Skeletal muscle satellite cell (primary cell): Measurements from ENCODE around the gene ALDH9A1. TPM values are rescaled to one million over a fixed set of nuclear protein-coding genes. Genes with fewer than 3 reads are reported as not detected.
"Not testable (repeated sequence)": the region's sequence is repeated elsewhere in the genome, so short reads cannot be mapped to it uniquely, and the experiment has no call there.

ENCODE experiments used
- H3K27me3 ChIP-seq: 2 replicates; pipeline ENCODE4 v1.7.0; 2013; ENCODE audit warnings: low read length; ENCODE audit not compliant: control insufficient read depth, insufficient read depth
- H3K36me3 ChIP-seq: 2 replicates; pipeline ENCODE4 v1.7.0; 2013; ENCODE audit warnings: mild to moderate bottlenecking, control low read depth, low read length; ENCODE audit not compliant: insufficient read depth
- H3K4me1 ChIP-seq: 2 replicates; pipeline ENCODE4 v1.7.0; 2013; ENCODE audit warnings: low read length; ENCODE audit not compliant: control insufficient read depth, insufficient read depth
- H3K4me2 ChIP-seq: 2 replicates; pipeline ENCODE4 v1.7.0; 2013; ENCODE audit warnings: mild to moderate bottlenecking, low read length
- H3K4me3 ChIP-seq: 2 replicates; pipeline ENCODE4 v1.7.0; 2013; ENCODE audit warnings: low read length
- H3K9ac ChIP-seq: 2 replicates; pipeline ENCODE4 v1.7.0; 2013; ENCODE audit warnings: mild to moderate bottlenecking, low read depth, low read length, moderate library complexity
- H3K9me3 ChIP-seq: replicated peaks from 2 replicates; pipeline ENCODE4 v1.7.0; 2013; ENCODE audit warnings: mild to moderate bottlenecking, control low read depth, low read length
- total RNA-seq: library from RNA; depleted of rRNA; stranded (reverse); fragments of >200 nt; gene quantifications from 2 replicates; pipeline ENCODE4 v1.2.3, GENCODE V29; 2012; rRNA removed

The ALDH9A1 gene
- total RNA-seq: 65.9 and 69.9 TPM in 2 replicates

DNA sequence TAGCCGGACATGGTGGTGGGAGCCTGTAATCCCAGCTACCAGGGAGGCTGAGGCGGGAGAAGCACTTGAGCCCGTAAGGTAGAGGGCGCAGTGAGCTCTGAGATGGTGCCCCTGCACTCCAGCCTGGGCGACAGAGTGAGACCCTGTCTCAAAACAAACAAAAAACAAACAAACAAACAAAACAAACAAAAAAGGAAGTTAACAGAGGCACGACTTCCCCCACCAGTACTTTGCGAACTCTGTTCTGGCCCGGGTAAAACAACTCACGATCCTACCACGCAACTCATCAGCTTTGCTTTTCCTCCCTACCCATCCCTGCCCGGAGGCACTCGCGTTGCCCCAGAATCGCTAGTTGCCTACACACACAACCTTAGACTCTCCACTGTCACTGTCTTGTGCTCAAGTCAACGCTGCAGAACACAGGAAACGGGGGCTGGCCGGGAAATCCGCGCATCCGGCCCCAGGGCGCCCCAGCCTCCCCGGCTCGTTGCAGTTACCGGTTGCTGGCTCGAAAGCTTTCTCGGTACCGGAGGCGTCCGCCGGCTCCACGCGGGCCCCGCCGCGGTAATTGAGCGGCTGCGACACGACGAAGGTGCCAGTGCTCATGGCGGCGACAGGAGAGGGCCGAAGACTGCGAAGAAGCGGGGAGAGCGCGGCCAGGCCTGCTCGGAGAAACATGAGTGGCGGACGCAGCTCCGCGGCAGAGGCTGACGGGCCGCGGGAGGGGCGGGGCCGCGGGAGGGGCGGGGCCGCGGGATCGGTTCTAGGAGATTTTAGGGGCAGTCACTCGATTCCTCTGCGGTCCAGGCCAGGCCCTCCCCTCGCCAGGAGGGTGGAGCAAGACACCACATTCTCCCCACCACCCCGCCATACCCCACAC is at the start of gene ALDH9A1:
Gene ALDH9A1, minus strand, starts transcription at position 682 of the 880 bp plus-strand sequence. Its CDS starts 4 bp downstream, at position 678.
- Histone ChIP-seq H3K9ac (peak within 1 kb of the TSS; percentile 93), H3K4me1 (peaks cover 18% of the 10 kb centered on the region), H3K27me3 (no peaks in the 10 kb centered on the region), H3K4me2 (peak within 1 kb of the TSS; percentile 78), H3K36me3 (peaks cover 3% of the 10 kb centered on the region), H3K9me3 (no peaks in the 10 kb centered on the region), H3K4me3 (peak within 1 kb of the TSS; percentile 93)

GRCh38 chr1:165747632-165748447 is 49.5 kb upstream of the ALDH9A1 start:
- H3K4me2 ChIP-seq: no peak overlapping the region
- H3K36me3 ChIP-seq: peaks cover 31% of the 10 kb centered on the region
- H3K27me3 ChIP-seq: no peaks in the 10 kb centered on the region
- H3K4me3 ChIP-seq: no peak overlapping the region
- no peaks in the 10 kb centered on the region for H3K9me3 ChIP-seq
- no peaks in the 10 kb centered on the region for H3K4me1 ChIP-seq
- no peak overlapping the region for H3K9ac ChIP-seq

- H3K4me2 ChIP-seq, H3K27me3 ChIP-seq, H3K4me3 ChIP-seq, H3K9ac ChIP-seq, H3K4me1 ChIP-seq, H3K9me3 ChIP-seq: not testable (repeated sequence)
- H3K36me3 ChIP-seq: peaks cover 49% of the 10 kb centered on the region
Observed at GRCh38 chr1:165744913-165745312, 46.6 kb upstream of the ALDH9A1 start.

DNA sequence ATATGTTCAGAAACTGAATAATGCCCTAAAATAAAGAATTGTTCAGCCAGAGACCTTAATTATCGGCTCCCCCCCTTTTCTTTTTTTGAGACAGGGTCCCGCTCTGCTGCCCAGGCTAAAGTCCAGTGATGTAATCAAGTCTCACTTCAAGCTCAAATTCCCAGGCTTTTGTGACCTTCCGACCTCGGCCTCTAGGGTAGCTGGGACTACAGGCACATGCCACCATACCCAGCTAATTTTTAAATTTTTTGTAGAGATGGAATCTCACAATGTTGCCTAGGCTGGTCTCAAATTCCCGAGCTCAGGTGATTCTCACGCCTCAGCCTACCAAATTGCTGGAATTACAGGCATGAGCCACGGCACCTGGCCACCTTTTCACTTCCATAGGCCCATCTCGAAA is 43.8 kb upstream of the ALDH9A1 start:
- H3K4me2 ChIP-seq: no peak overlapping the region
- peaks cover 5% of the 10 kb centered on the region for H3K4me1 ChIP-seq
- H3K27me3 ChIP-seq: no peaks in the 10 kb centered on the region
- H3K9ac ChIP-seq: no peak overlapping the region
- H3K36me3 ChIP-seq: peaks cover 42% of the 10 kb centered on the region
- no peaks in the 10 kb centered on the region for H3K9me3 ChIP-seq
- no peak overlapping the region for H3K4me3 ChIP-seq

GRCh38 chr1:165738794-165739193 is 40.4 kb upstream of the ALDH9A1 start:
- no peak overlapping the region for H3K9ac ChIP-seq
- no peak overlapping the region for H3K4me2 ChIP-seq
- H3K27me3 ChIP-seq: no peaks in the 10 kb centered on the region
- no peak overlapping the region for H3K4me3 ChIP-seq
- H3K4me1 ChIP-seq: peaks cover 9% of the 10 kb centered on the region
- peaks cover 50% of the 10 kb centered on the region for H3K36me3 ChIP-seq
- H3K9me3 ChIP-seq: no peaks in the 10 kb centered on the region

DNA sequence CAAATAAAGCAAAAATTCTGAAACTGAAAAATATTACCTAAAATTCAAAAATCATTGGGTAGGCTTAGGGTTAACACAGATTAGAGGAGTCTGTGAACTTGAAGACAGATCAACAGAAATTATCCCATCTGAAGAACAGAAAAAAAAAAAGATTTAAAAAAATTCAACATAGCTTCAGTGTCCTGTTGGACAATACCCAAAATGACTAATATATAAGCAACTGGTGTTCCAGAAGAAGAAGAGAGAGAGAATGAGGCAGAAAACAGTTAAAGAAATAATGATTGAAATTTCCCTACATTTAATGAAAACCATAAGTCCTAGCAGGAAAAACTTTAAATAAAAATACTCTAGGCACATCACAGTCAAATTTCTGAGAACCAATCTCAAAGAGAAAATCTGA is 38.8 kb upstream of the ALDH9A1 start:
- H3K9me3 ChIP-seq: no peaks in the 10 kb centered on the region

GRCh38 chr1:165734906-165735305 is 36.5 kb upstream of the ALDH9A1 start:
- Histone ChIP-seq H3K4me1 (peaks cover 9% of the 10 kb centered on the region), H3K36me3 (peaks cover 25% of the 10 kb centered on the region), H3K9me3 (no peaks in the 10 kb centered on the region), H3K4me3 (no peak overlapping the region), H3K4me2 (no peak overlapping the region), H3K9ac (no peak overlapping the region), H3K27me3 (no peaks in the 10 kb centered on the region)

More for the DNA sequence above, 38.8 kb upstream of the ALDH9A1 start:
- H3K4me1 ChIP-seq: peaks cover 9% of the 10 kb centered on the region
- H3K4me2 ChIP-seq: no peak overlapping the region
- no peaks in the 10 kb centered on the region for H3K27me3 ChIP-seq
- H3K4me3 ChIP-seq: no peak overlapping the region
- H3K36me3 ChIP-seq: peaks cover 39% of the 10 kb centered on the region
- H3K9ac ChIP-seq: no peak overlapping the region

DNA sequence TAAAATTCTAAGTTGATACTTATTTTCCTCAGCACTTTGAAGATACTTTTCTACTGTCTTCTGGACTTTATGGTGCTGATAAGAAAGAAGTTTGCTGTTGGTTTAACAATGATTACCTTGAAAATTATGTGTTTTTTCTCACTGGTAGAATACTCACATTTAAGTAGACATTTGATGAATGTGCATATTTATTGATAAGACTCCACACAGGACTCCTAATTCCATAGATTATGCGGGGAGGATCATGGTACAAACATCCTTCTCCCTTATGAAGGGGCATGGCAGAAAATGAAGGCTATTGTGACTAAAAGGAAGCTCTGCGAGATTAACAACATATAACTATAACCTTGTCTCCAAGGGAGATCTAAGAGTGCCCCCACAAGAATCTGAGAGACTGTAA is 28.5 kb upstream of the ALDH9A1 start:
- H3K36me3 ChIP-seq: peaks cover 20% of the 10 kb centered on the region
- no peaks in the 10 kb centered on the region for H3K9me3 ChIP-seq
- no peaks in the 10 kb centered on the region for H3K27me3 ChIP-seq
- H3K4me1 ChIP-seq: no peaks in the 10 kb centered on the region
- H3K9ac ChIP-seq: no peak overlapping the region
- H3K4me2 ChIP-seq: no peak overlapping the region
- H3K4me3 ChIP-seq: no peak overlapping the region

- Histone ChIP-seq H3K9me3 (no peaks in the 10 kb centered on the region), H3K9ac (no peak overlapping the region), H3K27me3 (no peaks in the 10 kb centered on the region), H3K4me3 (no peak overlapping the region), H3K4me1 (no peaks in the 10 kb centered on the region), H3K36me3 (peaks cover 18% of the 10 kb centered on the region), H3K4me2 (no peak overlapping the region)
Observed at GRCh38 chr1:165726169-165726568, 27.8 kb upstream of the ALDH9A1 start.

DNA sequence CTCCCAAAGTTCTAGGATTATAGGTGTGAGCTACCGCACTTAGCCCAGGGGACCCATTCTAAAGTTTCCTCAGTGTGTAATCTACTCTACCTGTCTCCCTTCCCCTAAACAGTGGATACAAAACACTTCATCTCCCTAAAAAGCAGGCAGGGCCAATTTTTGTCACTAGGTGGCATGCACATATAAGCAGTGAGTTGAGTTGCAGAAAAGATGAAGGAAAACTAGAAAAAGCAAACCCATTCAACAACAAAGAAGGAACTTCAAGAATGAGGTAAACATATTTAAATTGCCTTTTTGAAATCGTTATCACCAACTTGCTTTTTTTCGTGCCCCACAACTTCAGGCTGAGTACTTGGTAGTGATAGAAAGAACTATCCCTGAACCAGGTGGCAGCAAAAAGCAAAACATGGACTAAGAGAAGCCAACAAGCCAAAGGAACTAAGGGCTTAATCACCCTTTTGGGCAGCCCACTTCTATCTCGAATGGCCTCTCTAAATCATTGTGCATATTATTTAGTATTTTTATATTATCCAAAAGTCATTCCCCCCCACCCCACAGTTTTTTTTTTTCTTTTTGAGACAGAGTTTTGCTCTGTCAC is 19.7 kb upstream of the ALDH9A1 start:
- H3K4me3 ChIP-seq: no peak overlapping the region
- no peaks in the 10 kb centered on the region for H3K27me3 ChIP-seq
- no peak overlapping the region for H3K9ac ChIP-seq

DNA sequence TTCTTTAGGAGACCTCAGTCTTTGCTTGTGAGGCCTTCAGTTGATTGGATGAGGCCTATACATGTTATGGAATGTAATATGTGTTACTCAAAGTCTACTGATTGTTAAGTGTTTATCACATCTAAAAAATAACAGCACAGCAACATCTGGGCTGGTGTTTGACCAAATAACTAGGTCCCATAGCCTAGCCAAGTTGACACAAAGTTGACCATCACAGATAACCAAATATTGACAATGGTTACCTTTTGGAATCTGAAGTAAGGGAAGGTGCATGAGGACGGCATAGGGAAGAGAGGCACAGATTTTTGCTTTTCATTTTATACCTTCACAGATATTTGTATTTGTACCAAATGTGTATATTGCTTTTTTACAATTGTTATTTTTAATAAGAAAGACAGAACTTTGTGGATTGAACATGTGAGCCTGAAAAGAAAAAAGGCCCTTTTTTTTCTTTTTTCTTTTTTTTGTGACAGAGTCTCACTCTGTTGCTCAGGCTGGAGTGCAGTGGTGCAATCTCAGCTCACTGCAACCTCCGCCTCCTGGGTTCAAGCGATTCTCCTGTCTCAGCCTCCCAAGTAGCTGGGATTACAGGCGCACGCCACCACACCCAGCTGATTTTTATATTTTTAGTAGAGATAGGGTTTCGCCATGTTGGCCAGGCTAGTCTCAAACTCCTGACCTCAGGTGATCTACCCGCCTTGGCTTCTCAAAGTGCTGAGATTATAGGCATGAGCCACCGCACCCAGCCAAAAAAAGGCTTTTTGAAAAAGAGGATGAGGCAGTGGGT is 18.1 kb upstream of the ALDH9A1 start:
- H3K9me3 ChIP-seq, H3K36me3 ChIP-seq, H3K27me3 ChIP-seq, H3K9ac ChIP-seq, H3K4me3 ChIP-seq, H3K4me2 ChIP-seq, H3K4me1 ChIP-seq: not testable (repeated sequence)

More for the DNA sequence above, 19.7 kb upstream of the ALDH9A1 start:
- H3K4me1 ChIP-seq: no peaks in the 10 kb centered on the region
- H3K36me3 ChIP-seq: no peaks in the 10 kb centered on the region
- H3K9me3 ChIP-seq: no peaks in the 10 kb centered on the region
- H3K4me2 ChIP-seq: no peak overlapping the region
